NOMO-1 treated with DMSO at 0.1 percent for 48 hours (cell line): ENCODE results near the gene SLC5A8.
"Not testable (repeated sequence)": the region's sequence is repeated elsewhere in the genome, so short reads cannot be mapped to it uniquely, and the experiment has no call there.

Source experiments
- DNase-seq: peaks from one replicate; lab custom pipeline; 2025; ENCODE audit not compliant: unreplicated experiment; lab: John Stamatoyannopoulos, UW

The SLC5A8 gene

GRCh38 chr12:101172316-101172715 lies 37.7 kb downstream of the SLC5A8 start:
- no peak for DNase-seq

- no peak for DNase-seq
Measured at GRCh38 chr12:101168001-101168400, 42.0 kb downstream of the SLC5A8 start.

GRCh38 chr12:101166866-101167265 lies 43.2 kb downstream of the SLC5A8 start:
- DNase-seq = no peak

GRCh38 chr12:101165319-101165718 lies 44.7 kb downstream of the SLC5A8 start:
- DNase-seq = no peak

- DNase-seq = not testable (repeated sequence)
Measured at GRCh38 chr12:101145777-101146431, 64.1 kb downstream of the SLC5A8 start.

GRCh38 chr12:101127521-101128219 lies 82.4 kb downstream of the SLC5A8 start:
- DNase-seq = no peak

- DNase-seq = no peak
Measured at GRCh38 chr12:101117842-101118241, 92.2 kb downstream of the SLC5A8 start.

GRCh38 chr12:101116911-101117310 lies 93.1 kb downstream of the SLC5A8 start:
- DNase-seq = no peak

GRCh38 chr12:101115326-101115725 lies 94.7 kb downstream of the SLC5A8 start:
- no peak for DNase-seq

GRCh38 chr12:101111441-101111840 lies 98.6 kb downstream of the SLC5A8 start:
- no peak for DNase-seq

- no peak for DNase-seq
Measured at GRCh38 chr12:101110866-101111265, 99.2 kb downstream of the SLC5A8 start.

GRCh38 chr12:101108130-101108529 lies 101.9 kb downstream of the SLC5A8 start:
- no peak for DNase-seq

GRCh38 chr12:101107032-101107763 lies 102.8 kb downstream of the SLC5A8 start:
- no peak for DNase-seq
